Thyroid gland (tissue), 4 donors: Measurements from ENCODE around the gene CDH6.

Source experiments
- POLR2A ChIP-seq, 2 donors: fragments of 450-650 bp; IDR thresholded peaks; one replicate each; pipeline ENCODE4 v1.6.1; 2017; ENCODE audit warnings: antibody characterized with exemption in 2 of 2, mild to moderate bottlenecking in 2 of 2, moderate library complexity in 1 of 2
- TF ChIP-seq, protein P1 (sequence below), 6 experiments: fragments of 200-600 bp in 3 of 6; fragments of 450-650 bp in 3 of 6; sonication (generic) in 3 of 6; IDR thresholded peaks; one replicate each; pipeline ENCODE4 v1.5.1; 2016 to 2019; ENCODE audit warnings: antibody characterized with exemption in 6 of 6, mild to moderate bottlenecking in 2 of 6, inconsistent platforms in 1 of 6, moderate library complexity in 1 of 6

DNA sequence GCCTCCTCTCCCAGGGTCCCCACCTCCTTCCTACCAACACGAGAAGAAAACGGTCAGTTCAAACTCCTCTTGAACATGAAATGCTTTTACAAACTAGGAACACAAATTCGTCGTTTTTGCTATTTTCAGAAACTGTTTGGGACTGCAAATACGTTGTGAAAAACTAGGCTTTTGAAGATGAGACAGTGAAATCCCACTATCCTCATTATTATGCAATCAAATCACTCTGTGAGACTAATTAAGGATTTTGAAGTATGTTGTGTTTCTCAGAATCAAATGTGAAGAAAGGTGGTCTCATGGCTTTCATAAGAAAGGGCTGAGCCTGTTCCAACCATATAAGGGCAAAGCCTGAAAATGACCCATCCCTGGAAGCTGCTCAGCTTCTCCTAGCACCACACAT, 33.2 kb downstream of the CDH6 start:
- TF ChIP-seq, protein P1, sequence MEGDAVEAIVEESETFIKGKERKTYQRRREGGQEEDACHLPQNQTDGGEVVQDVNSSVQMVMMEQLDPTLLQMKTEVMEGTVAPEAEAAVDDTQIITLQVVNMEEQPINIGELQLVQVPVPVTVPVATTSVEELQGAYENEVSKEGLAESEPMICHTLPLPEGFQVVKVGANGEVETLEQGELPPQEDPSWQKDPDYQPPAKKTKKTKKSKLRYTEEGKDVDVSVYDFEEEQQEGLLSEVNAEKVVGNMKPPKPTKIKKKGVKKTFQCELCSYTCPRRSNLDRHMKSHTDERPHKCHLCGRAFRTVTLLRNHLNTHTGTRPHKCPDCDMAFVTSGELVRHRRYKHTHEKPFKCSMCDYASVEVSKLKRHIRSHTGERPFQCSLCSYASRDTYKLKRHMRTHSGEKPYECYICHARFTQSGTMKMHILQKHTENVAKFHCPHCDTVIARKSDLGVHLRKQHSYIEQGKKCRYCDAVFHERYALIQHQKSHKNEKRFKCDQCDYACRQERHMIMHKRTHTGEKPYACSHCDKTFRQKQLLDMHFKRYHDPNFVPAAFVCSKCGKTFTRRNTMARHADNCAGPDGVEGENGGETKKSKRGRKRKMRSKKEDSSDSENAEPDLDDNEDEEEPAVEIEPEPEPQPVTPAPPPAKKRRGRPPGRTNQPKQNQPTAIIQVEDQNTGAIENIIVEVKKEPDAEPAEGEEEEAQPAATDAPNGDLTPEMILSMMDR (IDR thresholded peaks at IDR 0.05), result no peak
- no peak for TF ChIP-seq POLR2A (IDR thresholded peaks at IDR 0.05)
